OCI-LY1 (cell line): Measurements from ENCODE around the gene CACNG1.

Experiments used
- CTCF ChIP-seq: fragments of 200-600 bp; sonication (generic), shearing (Covaris generic); IDR thresholded peaks from 2 replicates; pipeline ENCODE4 v1.5.1; 2017; ENCODE audit warnings: mild to moderate bottlenecking, antibody characterized with exemption, low read length, moderate library complexity, mixed read lengths
- EZH2 ChIP-seq: fragments of 200-600 bp; sonication (generic), shearing (Covaris generic); IDR thresholded peaks from 2 replicates; pipeline ENCODE4 v1.8.0; 2017; ENCODE audit warnings: borderline replicate concordance, mixed run types, mild to moderate bottlenecking, antibody characterized with exemption, low read length, moderate library complexity, mixed read lengths

- TF ChIP-seq CTCF = no peak
- TF ChIP-seq EZH2 = no peak
Measured at GRCh38 chr17:67008101-67008500, 36.3 kb upstream of the CACNG1 start.
